NCI-H748 treated with DMSO at 0.1 percent for 48 hours (cell line): ENCODE measurements around the gene FOXC2.

ENCODE experiments used
- DNase-seq: peaks from one replicate; lab custom pipeline; 2025; lab: John Stamatoyannopoulos, UW

FOXC2 gene

DNA sequence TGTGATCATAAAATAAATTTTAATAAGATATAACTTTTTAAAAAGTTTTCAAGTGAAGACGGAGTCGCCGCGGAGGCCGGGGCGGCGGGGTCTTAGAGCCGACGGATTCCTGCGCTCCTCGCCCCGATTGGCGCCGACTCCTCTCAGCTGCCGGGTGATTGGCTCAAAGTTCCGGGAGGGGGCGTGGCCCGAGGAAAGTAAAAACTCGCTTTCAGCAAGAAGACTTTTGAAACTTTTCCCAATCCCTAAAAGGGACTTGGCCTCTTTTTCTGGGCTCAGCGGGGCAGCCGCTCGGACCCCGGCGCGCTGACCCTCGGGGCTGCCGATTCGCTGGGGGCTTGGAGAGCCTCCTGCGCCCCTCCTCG, at the start of gene FOXC2:
Gene FOXC2, plus strand, starts transcription at position 229 of the 365 bp plus-strand sequence. CDS start 507 bp downstream, outside the sequence.
- no peak for DNase-seq

GRCh38 chr16:86517033-86517432, 49.6 kb upstream of the FOXC2 start:
- DNase-seq = no peak

DNA sequence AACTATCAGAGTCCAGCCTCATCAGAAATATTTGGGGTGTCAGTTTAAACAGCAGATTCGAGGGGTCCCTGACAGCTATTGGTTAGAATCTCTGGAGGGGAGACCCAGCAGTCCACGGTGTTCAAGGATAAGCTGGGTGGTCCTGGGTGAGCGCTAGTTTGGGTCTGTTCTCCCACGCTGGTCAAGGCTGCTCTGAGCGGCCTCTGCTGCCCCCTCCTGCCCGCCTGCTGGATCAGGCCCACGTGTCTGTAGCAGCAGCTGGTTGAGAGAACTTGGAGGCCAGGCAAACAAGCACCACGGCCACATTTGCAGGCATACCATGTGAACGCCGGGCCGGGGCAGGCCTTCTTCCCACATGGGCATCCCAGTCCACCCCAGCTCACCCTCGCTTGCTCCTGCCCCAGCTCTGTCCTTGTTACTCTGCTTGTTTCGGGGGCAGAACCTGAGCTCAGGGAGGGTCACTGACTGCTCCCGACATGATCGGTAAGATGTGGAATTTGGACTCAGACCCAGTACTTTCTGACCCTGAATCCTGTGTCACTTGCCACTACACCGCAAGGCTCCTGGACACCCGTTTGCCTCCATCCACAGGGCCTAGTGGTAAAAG, 48.9 kb upstream of the FOXC2 start:
- DNase-seq = peak; percentile 7

DNA sequence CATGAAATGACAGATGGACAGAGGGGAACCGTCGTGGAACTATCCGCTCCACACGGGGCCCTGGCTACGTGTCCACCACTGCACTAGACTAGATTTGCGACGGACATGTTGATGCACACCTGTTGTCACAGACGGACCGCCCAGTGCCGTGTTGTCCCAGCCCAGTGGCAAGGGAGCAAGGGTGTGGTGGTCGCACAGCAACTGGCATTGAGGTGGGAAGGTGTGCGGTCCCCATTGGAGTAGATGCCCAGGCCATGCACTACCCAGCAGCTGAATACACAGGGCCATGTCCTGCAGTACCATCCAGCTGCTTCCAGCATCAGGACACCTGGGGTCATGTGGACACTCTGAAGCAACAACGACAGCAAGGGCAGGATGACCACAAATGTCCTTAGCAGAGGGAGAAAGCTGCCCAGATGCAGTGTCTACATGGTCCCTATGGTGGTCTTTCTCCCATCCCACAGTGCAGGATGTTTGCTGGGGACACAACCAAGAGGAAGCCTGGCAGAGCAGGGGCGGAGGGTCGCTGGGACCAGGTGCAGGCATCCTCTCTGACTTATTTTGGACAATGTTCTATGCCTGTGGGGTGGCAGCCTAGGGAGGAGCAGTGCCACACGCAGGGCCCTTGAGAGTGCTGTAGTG, 47.5 kb upstream of the FOXC2 start:
- DNase-seq = no peak

DNA sequence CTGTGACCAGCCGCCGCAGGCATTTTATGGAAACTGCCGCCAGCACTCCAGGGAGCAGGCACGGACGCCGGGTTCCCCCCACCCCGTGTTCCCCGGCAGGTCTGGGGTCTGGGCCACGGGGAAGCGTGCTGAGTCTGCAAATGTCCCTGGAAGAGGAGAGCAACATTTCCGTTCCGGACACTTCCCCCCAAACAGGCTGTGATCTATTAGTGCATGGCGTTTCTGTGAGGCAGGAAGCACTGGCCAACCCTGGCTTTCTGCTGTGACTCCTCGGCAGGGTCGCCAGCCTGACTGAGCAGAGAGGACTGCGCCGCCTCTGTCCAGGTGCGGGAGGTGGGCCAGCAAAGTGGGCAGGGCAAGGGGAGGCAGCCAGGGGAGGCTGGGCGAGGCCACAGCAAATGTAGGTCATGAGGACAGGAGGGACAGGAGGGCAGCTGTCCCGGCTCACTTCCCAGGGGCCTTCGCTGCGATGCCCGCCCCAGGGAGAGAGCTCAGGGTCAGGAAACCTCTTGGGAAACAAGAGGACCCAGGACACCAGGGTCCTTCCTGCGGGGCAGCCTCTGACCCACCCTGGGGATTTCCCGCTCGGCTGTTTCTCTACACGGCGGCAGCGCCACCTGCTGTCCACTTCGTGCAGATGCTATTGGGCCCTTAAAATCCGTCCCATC, 46.8 kb upstream of the FOXC2 start:
- no peak for DNase-seq

GRCh38 chr16:86520317-86521210, 46.1 kb upstream of the FOXC2 start:
- no peak for DNase-seq

DNA sequence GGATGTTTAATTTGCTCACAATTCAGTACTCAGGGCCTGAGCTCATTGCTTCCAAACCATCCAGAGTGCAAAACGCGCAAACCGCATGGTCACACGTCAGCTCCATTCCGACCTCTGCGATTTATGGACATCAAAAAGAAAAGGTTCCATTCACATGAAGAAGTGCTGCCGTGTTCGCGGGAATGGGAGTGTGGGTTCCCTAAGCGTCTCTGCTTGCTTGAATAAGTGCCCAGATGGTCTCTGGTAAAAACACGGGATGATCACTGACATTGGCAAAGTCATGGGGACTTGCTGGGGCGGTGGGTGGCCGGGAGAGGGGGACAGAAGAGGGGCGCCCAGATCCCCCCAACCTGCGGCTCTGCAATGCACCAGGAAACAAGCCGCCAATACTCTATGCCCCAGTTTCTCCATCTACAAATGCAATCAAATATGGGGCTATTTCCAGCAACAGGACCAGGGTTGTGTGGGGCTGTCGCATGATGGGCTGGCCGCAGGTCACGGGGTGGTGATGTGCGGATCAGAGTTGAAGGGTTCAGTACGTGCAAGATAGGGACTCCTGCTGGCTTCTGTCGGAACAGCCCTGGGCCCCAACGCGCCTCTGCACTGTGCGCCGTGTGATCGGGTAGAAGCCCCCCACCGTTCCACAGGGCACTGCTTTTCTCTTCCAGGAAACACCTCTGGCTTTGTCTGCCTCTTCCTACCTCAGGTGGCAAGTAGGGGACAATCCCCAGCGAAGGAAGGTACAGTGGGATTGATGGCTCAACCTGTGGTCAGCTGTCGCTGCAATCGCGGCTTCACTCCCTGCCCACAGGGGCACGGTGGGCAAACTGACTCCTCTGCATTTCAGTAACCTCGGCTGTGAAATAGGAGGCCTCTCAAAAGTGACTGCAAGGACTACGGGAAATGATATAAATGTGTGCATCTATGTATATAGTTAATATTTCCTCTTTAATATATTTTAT, 45.1 kb upstream of the FOXC2 start:
- DNase-seq = no peak

DNA sequence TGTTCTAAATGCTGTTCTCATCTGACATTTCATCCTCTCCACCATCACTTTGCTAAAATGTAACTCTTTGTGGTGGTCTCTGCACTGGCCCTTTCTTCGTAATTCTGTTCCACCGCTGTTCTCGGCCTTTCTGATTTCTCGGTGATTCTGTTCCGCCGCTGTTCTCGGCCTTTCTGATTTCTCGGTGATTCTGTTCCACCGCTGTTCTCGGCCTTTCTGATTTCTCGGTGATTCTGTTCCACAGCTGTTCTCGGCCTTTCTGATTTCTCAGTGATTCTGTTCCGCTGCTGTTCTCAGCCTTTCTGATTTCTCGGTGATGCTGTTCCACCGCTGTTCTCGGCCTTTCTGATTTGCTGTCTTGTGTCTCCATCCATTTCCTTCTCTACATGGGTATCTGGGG, 44.0 kb upstream of the FOXC2 start:
- DNase-seq = no peak

DNA sequence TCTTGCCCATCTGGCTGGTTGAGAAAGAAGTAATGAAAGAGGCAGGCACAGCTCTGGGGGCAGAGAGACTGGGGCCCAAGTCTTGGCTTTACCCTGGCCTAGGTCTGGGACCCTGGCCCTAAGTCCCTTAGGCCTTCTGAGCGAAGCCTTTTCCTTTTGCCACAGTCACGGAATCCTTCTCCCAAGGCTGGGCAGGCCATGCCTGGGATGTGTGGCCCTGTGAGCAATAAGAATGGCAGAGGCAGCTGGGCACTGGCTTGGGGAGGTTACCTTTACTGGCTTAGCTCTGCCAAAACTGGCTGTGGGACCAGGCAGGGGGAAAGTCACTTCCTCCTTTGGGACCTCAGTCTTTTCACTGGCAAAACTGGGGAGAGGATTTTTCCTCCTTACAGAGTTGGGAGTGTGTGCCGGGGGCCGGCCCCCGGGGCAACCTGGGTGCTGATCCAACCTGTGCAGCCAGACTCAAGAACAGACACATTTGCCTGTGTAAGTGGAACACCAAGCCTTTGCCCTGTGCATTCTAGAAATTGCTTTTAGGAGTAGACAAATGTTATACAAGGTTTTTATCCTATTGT, 43.4 kb upstream of the FOXC2 start:
- no peak for DNase-seq

GRCh38 chr16:86524029-86524428, 42.6 kb upstream of the FOXC2 start:
- no peak for DNase-seq

DNA sequence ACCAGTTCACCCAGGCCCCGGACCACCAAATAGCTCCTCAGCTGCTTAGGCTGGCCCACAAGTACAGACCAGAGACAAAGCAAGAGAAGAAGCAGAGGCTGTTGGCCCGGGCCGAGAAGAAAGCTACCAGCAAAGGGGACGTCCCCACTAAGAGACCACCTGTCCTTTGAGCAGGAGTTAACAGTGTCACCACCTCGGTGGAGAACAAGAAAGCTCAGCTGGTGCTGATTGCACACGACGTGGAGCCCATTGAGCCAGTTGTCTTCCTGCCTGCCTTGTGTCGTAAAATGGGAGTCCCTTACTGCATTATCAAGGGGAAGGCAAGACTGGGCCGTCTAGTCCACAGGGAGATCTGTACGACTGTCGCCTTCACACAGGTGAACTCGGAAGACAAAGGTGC, 40.9 kb upstream of the FOXC2 start:
- no peak for DNase-seq

DNA sequence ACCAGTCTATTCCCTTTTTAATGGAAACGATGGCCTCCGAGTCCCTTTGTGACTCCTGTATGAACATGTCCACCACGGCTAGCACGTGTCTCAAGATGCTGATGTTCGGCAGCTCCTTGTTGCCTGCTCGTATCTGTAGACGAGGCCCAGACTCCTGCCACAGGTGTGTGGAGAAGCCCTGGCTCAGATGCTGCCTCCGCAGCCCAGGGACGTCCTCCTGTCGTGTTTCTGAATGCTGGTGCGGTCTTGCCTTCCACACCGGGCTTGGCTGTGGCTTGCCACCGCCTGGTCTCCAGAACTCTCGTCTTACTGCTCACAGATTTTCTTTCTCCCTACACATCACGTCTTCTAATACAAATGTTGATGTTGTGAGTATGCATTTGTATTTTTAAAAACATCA, 39.3 kb upstream of the FOXC2 start:
- no peak for DNase-seq

GRCh38 chr16:86528061-86528929, 38.3 kb upstream of the FOXC2 start:
- DNase-seq = no peak

GRCh38 chr16:86529160-86529559, 37.5 kb upstream of the FOXC2 start:
- DNase-seq = no peak

DNA sequence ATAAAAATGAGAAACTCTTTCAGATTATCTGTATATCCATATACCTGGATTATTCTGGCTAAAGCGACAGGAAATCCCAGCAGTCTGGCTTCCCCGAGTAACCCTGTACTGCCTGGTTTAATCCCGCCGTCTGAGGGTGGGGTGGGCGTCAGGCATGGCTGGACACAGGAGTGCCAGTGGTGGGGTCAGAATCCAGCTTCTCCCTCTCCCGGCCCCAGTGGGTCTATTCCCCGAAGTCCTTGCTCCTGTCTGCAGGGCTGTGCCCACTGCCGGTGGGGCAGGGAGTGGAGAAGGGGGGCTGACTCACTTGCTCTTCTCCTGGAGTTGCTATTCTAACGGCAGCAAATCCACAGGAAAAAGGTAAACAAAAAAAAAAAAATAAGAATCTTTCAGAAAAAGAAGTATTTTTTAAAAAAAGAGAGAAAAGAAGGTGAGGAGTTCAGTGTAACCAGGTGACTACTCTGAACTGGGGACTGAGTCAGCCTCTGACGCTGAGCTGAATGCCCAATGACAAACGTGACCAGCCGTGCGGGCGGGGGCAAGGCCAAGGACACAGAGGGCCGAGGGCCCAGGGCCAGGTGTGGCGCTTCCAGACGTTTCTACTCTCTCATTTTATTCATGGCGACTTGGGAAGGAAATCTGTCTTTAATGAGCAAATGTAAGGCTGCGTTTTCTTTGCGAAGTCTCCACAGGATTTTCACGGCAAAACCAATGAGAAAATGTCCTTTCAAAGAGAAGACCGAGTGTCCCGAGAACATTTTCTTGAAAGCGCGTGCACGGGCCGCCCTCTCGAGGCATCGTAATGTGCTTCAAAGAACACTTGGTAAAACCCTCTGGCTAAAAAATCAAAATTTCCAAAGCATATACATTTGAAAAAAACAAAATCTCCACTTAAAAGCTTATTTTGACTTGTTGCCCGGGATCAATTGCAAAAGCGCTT, 36.1 kb upstream of the FOXC2 start:
- DNase-seq = no peak

- no peak for DNase-seq
Measured at GRCh38 chr16:86531191-86531545, 35.5 kb upstream of the FOXC2 start.

DNA sequence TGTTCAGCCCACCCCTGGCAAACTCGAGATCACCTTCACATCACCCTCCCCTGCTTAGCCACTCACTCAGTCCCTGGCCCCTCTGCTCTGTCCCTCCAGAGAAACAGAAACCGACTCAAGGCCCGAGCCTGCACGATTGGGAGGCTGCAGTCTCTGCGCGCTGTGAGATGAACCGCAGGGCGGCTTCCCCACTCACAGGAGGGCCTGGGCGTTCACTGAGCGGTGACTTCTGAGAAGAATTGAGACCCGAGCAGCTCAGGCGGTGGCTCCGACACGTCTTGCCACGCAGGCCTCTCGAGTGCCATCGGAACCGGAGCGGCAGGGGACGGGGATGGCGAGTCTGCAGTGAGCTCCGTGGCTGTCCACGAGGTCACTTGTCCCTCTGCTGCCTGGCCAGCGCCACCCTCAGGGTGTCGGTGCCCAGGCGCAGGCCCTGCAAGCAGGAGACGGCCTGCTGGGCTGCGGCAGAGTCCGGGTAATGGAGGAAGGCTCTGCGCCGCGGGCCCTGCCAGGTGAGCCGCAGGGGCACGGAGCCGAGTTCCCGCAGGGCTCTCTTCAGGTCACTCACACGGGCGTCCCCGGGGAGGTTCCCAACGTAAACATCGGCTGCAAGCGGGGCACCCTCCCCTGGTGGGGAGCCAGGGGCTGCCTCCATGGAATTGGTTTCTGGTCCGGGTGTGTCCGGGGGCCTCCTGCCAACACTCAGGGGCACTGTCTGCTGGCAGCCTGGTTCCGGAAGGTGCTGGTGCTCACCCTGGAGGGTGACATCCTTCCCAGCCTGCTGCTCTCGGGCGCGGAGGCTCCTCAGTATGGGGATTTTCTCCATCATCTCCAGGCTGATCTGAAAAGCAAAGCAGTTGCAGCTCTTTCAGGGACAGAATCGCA, 34.7 kb upstream of the FOXC2 start:
- DNase-seq = no peak

DNA sequence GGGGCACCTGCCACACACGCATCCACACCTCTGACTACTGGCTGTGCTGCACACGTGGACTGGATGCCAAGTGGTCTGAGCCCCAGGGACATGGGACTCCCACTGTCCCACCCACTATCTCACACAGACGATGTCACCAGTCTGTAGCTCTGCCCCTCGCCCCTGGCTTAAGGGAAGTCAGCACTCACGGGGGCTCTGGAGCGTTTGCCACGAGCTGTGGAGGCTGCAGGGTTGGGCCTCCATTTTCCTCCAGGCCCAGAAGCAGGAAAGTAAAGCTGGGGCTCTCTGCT, 34.2 kb upstream of the FOXC2 start:
- no peak for DNase-seq
